ENCODE data around the gene ARHGAP26. TPM values are rescaled to one million over a fixed set of nuclear protein-coding genes. Genes with fewer than 3 reads are reported as not detected.

ARHGAP26 gene
- total RNA-seq, 1 donor from 2014 or later, result 60.3 TPM

DNA sequence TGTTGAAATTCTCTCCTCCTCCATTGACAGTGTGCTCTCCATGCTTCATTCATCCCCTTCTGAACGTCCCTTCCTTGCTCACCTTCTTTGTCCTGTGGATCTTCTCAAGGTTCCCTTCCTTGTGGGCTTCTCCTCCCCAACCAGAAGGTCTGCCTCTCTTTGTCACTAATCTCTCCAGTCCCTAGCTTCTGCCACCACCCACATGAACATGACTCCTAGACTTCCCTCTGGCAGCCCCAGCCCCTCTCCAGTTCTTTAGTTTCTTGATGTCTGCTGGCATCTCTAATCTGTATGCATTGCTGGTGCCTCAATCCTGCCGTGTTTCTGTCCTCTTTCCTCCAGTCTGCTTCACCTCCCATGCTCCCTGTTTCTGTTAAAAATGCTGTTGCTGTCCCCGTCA, 79.3 kb downstream of the ARHGAP26 start:
- no peak for DNase-seq (ENCODE audit: low spot score)

DNA sequence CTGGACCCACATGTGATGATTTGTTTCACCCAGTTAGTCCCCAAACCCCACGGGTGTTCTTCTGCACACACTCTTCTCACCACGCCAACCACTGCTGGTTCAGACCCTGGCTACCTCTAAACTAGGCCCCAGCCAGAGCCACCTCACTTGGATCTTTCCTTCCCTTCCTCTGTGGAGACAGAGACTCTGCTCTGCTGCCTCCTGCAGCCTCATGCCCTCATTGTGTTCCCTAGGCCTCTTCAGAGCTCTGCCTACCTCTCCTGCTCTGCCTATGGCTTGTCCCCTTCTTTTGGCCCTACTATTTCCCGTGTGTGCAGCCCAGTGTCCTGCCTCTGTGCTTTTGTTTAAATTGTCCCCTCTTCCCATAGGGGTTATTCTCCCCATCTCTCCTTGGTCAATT, 79.7 kb downstream of the ARHGAP26 start:
- DNase-seq (ENCODE audit: low spot score), result no peak

DNA sequence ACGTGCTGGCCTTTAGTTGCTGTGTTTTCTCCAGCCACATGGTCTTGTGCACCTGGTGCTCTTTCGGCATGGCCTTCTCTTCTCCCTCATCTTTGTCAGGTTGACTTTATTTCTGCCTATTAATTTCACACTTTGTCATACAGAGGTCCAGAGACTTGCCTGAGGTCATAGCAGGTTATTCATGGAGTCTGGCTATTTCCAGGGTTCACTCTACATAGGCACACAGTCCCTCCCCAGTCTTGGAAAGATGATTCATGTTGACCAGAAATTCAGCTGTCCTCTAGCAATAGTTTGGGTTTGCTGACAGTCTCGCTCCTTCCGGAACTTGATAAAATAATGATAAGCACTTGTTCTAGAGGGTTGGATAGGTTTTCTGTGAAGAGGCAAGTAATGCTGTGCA, 81.6 kb downstream of the ARHGAP26 start:
- no peak for DNase-seq (ENCODE audit: low spot score)

DNA sequence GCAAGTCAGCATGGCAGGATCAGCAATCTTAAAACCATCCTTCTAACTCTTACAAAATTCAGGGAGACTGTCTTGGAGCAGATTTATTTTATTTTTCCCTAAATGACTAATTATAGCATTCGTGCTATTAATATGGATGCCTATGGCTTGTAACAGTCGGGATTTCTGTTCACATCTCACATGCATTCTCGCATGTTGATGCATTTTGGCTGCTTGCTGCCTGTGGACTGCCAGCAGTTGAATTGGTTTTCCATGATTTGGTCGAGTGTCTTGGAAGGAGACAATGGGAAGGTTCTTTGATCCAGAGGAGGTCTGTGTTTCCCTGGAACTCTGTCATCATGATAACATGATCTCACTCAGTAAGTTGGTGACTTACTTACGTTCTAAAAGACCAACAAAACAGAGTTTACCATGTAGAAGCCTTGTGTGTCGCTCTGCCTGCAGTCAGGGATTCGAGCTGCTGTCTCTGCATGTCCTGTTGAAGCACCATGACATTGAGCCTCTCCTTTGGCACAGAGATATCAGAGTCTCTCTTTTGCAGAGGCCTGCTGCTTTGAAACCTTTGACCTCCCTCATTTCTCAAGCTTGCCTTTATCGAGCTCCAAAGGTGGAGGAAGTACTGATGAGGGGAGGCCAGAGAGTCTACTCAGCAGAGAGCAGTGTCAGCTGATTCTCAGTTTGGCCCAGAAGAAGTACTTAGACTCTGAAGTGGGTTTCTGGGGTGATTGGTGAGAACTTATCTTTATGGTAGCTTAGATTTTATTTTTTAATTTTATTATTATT, 82.4 kb downstream of the ARHGAP26 start:
- no peak for DNase-seq (ENCODE audit: low spot score)

DNA sequence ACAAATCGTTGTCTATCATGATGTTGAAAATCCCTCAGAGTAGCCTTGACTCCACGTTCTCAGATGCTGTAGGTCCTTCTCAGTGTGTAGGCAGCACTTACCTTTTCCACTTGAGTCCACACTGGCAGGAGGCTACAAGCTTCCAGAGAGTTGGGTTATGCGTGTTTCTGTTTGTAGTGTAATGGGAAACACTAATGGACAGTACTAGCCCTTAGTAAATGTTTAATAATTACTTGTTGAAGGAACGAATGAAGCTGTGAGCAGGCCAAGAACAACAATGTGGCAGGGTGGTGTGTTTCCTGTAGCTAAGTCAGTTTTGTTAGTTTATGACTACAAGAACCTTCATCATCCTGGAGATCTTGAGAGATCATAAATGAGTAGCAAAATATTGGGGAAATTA, 83.5 kb downstream of the ARHGAP26 start:
- no peak for DNase-seq (ENCODE audit: low spot score)

DNA sequence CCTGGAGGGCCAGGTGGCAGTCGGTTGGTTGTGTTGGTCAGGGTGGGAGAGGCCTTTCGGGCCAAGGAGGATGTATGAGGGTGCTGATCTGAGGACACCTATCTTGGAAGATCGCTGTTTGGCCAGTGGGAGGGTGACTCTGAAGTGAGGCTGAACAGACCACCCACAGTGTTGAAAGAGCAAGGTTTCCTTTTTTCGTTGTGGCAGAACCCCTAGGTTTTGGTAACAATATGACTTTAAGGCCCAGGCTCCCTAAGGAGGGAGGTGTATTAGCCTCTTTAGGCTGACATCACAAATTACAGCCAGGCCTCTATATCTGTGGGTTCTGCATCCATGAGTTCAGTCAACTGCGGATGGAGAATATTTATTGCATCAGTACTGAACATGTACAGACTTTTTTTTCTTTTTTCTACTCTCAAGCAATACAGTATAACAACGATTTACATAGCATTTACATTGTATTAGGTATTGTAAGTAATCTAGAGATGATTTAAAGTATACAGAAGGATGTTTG, 86.1 kb downstream of the ARHGAP26 start:
- no peak for DNase-seq (ENCODE audit: low spot score)

DNA sequence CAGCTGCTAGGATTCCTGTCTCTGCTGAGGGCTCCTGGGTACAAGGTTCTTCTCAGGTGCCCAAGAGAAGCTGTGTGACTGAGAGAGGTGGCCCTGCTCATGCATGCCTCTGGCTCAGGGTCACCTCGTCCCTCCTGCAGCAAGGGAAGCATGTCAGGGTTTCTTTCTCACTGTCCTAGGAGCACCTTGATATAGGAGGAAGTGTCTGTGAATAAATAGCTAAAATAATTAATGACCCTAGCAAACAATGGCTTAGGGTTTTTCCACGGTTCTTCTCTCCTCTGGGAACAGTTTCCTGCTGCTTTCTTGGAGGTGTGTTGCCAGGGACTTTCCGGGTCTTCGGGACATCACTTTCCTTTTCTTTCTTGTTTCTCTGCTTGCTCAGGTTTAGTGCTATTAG, 87.2 kb downstream of the ARHGAP26 start:
- peak; percentile 30 for DNase-seq (ENCODE audit: low spot score)

DNA sequence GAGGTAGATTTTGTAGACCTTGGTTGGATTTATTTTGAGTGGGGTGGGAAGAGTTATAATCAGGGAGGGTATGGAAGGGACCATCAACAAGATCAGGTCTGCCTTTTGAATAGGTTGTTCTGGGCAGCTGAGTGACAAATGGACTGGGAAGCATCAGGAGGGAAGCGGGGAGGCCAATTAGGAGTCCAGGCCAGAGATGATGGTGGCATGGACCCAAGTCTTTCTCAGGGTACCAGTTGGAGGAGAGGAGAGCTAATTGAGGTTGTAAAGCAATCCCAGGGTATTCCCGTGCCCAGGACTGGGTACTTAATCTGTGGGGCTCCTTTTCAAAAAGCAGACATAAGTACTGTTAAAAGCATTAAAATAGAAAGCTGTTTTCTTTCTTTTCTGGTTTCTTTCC, 88.9 kb downstream of the ARHGAP26 start:
- DNase-seq (ENCODE audit: low spot score), result no peak

DNA sequence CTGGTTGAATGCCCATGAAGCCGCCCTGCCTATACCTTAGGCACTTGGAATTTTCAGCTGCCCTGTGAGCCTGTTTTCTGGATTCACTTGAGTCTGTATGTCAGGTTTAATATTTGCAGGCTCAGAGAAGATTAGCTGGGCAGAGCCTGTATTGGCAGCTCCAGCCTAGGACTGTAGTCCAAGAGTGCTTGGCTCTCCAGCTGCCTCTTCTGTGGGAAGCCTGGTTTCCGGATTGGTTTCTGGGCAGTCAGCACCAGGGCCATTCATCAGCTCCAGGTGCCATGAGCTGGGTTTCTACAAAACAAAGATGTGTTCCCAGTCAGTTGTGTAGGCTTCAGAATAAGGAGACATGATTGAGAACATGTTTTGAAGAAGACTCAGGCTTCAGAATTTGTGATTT, 90.1 kb downstream of the ARHGAP26 start:
- DNase-seq (ENCODE audit: low spot score), result no peak

DNA sequence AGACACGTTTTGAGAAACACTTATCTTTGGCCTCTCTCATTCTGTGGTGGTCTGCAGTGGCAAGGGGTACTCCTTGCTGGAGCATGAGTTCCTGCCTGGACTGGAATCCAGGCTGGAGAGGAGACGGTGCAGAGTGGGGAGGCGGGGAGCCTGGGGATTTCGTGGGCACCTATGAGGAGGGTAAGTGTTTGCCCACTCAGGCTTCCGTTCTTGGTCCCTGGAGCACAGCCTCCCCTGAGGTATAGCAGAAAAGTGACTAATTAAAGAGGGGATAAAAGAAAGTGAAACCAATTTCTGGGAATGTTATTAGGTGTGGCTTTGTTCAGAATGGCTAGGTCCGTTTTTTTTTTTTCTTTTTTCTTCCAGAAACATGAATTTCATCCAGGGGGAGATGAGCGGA, 90.8 kb downstream of the ARHGAP26 start:
- DNase-seq (ENCODE audit: low spot score), result no peak

DNA sequence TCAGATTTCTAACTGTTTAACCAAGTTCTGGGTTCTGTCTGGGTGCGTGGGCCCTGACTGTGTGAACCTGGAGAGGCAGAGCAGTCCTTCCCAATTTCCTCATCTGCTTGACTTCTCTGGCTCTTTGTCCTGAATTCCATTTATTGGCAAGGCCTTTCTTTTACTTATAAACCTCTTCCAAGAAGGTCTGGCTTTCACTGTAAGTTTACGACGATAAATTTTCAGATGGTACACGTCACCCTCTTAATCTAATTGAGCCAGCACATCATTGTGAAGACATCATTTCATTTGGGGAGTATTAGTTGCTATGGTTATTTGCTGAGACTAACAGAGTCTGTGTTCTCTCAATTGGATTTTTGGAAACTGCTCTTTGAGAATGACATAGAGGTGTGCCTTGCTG, 92.4 kb downstream of the ARHGAP26 start:
- no peak for DNase-seq (ENCODE audit: low spot score)

DNA sequence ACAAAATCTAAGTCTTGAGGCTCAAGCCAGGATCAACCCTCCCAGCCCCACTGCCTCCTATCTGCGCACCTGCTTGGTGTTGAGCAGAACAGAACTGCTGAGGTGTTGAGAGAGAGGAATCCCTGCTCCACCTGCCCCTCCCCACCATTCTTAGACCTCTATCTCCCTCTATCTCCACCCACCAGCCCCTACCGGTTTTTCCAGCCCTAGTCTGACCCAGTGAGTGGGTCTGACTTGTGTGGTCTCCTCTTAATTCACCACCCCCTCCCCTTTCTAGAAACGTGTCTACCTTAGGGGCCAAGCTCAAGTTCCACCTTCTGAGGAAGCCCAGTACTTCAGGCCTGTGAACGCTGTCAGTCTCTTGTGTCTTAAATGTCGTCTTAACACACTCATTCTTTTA, 93.7 kb downstream of the ARHGAP26 start:
- DNase-seq (ENCODE audit: low spot score), result no peak

DNA sequence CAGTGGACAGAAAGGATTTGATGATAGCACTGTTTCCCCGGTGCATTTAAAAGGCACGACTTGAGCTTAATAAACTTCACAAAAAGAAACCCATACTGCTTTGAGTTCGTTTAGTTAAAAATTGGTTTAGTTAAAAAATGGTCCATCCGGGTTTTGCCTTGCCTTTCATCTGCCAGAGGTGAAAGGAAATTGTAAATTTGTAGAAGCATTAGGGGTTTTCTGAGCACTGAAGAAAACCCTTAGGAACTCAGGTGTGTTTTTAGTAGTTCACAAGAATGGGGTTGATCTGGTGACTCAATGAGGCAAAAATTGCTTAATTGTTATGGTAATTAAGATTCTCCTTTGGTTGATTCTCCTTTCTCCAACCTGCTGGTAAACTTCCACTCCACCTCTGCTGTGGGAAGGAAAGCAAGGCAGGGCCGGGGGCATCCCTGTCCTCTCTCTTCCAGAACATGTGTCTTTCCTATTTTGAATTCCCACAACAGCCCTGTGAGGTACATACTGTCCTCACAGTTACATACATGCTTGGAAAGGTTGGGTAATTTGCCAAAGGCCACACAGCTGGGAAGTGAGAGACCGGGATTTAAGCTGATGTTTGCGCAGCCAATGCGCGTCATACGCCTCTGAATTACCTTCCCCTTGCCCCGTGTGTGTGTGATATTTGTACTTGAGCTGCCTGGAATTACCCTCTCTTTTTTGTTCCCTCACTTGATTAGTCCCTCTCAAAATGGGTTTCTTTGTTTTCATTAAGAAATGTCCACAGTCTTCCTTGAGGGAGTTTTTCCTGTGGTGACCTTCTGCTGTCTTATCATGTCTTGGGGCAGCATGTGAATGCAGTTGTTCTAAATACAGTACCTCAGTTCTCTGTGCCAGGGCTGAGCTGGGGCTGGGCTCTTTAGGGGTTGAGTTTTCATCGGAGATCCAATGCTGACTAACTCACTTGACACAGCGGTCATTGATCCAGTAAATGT, 94.4 kb downstream of the ARHGAP26 start:
- no peak for DNase-seq (ENCODE audit: low spot score)

DNA sequence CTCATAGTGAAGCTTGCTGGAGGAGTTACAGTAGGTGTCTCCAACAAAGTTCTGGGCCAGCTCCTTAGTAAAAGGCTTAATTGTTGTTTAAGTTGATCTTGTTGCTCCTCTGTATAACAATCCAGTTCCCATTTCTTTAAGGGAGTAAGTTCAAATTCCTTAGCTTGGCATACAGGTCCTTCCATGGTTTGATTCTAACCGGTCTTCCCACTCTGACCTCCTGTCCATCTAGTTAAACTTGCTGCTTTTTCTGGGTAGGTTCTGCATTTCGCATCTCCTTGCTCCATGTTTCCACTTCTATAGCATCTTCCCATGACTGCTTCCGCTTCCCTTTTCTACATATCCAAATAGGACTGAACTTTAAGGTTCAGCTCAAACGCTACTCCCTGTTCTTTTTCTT, 95.5 kb downstream of the ARHGAP26 start:
- no peak for DNase-seq (ENCODE audit: low spot score)

DNA sequence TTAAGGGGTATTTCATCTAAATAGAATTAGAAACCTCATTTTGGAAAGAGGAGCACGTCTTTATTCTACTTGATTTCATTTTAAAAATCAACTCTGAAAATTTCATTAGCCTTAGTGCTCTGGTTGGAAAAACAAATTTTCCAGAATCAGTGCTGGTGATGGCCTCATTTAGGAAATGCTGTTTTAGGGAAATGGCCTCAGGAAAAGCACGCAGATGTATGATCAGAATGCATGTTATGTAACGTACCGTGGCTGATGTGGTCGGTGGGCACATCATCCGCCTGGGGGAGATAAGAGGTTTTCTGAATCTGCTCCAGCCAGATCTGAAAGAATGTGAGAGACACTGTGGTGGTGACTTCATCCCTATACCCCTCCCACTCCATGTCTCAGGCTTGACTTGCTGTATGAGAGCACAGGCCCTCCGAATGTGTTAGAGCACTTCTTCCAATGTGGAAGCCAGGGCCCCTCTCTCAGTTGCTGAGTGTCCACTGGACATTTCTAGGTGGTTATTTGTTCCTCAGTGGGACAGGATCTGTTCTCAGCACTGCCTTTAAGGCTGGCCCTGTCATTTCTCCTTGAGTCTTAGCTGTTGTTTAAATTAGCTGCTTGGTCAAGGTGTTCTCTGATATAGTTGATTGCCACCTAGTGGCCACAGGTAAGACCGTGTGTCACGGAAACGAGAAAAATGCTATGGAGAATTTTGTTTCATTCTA, 96.5 kb downstream of the ARHGAP26 start:
- DNase-seq (ENCODE audit: low spot score), result peak; percentile 58

DNA sequence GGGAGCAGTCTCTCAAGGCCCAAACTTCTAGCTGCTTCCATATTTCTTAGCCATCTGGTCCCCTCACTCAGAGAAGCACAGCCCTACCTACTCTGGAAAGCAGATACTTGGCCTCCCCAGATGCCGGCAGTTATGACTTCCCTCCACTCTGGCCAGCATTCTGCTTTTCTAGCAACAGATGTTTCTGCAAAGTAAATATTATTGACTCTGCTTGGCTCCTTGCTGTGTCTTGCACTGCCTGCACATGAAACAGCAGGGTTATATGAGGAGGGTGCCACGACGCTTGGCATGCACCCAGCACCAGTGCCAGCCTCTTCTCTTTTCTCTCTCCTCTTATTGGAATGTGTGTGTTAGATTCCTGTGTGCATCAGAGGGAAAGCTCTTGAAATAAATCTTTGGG, 99.7 kb downstream of the ARHGAP26 start:
- DNase-seq (ENCODE audit: low spot score), result peak; percentile 51

DNA sequence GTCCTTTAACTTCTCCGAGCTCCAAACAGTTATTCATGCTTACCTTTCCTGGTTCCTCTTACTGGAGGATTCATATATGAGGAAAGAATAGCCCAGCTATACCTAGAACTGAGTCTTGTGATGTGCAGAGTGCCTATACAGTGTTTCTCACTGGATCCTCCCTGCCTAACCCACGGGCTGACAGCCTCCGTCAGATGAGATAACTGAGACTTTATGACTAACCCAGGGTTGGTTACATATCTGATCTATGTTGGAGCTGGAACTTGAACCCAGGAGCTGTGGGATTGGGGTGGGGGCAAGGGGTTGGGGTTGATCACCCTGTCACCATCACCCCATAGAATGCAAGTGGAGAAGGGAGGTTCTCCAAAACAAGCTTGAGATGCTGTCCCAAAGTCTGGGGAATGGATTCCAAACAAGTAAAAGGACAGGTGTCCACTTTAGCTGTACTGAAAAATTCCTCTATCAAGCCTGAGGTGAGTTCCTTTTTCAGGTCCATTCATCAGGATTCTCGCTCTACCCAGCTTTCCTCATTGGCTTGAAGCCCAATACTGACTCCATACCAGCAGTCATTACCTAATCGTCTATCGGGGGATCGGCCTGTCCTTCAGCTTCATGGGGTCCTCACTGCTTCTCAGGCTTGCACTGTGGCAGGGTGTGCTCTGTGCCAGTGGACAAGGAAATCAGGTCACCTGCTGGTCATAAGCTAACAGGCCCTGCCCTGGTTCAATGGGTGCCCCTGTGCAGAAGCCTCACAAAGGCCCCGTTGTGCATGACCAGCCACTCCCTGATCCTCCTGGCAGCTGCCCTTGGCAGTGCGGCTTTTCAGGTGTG, 100.6 kb downstream of the ARHGAP26 start:
- DNase-seq (ENCODE audit: low spot score), result peak; percentile 81

DNA sequence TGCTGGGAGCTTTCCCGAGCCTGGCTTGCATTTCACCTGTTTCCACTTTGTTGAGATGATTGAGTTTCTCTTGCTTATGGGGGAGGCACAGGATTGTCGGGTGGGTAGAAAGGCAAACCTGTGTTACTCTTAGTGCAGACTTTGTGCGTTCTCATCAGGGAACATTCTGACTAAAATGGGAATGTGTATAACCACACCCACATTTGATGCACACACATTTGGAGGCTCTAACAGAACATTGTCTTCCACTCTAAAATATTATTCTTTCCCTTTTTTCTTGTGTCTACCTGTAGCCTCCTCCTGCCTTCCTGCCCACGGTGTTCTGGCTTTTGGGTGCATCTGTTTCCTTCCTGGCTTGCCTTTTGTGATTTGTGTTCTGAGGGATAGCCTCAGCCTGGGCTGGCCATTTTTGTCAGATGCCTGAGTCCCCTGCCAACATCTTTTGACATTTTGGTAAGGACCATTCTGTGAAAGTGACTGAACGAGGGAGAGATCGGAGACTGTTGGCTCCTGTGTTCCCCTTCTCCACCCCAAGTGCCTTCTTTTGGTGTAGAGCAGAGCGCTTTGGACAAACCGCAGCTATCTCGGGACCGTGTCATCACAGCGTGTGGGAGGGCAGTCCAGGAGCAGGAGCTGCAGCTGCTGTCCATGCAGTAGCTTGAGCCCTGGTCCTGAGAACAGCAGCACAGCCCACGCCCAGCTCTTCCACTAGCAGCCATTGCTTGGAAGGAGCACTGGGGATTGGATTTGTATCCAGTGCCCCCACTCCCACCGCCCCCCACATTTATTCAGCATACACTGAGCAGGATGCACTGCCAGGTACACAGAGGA, 101.4 kb downstream of the ARHGAP26 start:
- no peak for DNase-seq (ENCODE audit: low spot score)

DNA sequence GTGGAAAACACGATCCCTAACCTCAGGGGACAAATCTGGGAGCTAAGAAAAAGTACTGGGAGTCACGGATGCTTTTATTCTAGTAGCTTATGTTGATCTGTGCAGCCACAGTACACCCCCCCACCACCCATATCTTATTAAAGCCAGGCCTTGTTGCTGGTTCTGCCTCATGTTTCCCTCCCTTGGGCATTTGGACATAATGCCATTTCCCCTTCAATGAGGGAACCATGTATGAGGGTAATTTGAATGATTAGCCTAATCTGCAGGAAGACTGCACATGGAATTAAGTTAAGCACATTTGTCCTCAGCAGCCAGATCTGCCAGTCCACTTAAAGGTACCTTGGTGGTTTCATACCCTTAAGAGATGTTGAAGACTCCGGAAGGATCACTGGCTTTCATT, 102.0 kb downstream of the ARHGAP26 start:
- DNase-seq (ENCODE audit: low spot score), result no peak

DNA sequence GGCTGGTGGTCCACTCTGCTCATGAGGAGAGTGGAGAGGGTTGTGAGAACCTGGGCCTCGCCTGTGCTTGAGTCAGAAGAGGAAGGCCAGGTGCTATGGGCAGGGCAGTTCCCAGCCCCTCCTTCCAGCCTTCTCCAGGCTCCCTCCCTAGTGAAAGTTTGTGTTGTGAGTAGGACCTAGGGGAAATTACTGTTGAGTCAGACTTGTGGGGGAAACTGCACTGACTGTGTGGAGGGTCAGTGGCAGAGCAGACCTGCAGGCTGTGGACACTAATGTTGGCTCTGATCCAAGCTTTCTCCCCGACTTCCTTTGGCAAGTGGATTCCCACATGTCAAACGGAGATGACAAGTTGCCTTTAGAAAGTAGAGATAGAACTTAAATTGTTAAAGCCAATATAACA, 102.6 kb downstream of the ARHGAP26 start:
- DNase-seq (ENCODE audit: low spot score), result no peak

Data from mucosa of gallbladder (tissue), 1 donor.